Measurements from ENCODE around the gene CELF4.

Gene CELF4

DNA sequence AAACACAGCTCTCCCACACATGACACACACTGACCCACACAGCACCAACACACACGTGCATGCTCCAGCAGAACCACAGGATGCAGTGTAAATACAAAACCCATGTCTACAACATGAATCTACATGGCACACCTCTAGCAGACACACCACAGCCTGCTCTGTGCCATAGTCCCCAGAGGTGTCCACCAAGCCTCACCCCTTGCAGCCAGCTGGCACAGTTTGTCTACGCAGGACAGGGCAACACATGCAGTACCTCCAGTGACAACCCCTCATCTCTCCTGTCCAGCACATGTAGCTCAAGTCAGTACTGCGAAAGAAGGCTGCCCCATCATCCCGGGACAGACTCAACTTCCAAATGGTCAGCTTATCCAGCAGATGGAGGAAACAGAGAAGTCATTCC lies 18.9 kb downstream of the CELF4 start:
- no peak for DNase-seq (ENCODE audit: low read depth in 2 of 2)

DNA sequence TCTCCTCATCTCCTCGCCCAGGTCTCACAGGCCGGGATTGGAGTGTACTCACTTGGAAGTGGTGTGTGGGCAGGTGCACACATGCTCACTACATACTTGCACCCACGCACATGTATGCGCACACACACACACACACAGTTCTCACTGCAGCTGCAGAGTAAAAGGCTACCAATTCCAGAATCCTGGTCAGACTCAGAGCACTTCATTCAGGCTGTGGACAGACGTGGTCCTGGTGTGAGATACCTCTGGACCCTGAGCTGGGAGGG lies 19.4 kb downstream of the CELF4 start:
- no peak for DNase-seq (ENCODE audit: low read depth in 2 of 2)

DNA sequence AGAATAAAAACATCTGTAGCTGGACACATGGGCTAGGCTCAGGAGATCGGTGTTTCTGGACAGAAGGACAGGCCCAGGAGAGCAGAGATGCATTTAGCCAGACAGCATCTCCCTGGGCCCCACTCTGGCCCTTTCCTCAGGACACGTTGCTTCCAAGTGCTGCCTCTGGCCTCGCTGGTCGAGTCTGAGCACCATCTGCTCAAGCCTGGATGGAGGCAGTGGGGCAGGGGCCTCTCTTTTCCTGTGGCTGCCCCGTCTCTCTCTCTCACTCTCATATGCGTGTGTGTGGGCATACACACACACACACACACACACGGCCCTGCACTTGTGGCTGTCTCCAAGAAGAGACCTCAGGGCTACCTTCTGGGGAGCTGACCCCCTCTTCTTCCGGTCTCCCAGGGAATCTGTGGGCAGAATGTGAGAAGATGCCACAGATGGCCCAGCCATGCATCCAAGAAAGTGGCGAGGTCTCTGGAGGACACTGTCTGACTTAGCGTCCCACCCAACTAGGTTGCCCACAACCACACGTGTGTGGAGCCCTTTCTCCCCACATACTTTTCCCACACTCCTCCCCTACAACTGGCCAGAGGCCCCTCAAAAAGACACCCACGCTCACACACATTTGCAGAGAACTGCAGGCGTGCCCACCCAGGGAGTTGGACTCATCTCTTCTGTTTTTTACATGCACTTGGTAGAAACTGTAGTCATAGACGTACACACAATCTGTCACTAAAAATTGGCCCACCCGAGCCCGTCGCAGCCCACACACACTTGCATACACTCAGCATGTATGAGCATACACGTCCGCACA lies 19.9 kb downstream of the CELF4 start:
- no peak for DNase-seq (ENCODE audit: low read depth in 2 of 2)

DNA sequence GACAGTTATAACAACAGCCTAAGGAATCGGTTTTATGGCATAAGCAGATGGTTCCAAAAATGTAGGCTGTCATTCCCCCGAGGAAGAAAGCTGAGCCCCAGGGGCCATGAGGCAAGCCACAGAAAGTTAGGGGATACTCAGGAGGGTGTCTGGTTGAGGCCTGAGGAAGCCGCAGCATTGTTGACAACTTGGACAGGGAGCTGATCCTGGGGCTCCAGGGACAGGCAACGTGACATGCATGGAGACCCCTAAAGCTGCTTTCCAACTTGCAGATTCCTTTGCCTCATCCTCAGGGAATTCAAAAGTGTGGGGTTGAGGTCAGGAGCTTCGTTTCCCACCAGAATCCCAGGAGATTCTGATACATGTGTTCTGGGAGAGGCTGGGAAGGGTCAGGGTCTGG lies 20.9 kb downstream of the CELF4 start:
- DNase-seq (ENCODE audit: low read depth in 2 of 2): no peak

DNA sequence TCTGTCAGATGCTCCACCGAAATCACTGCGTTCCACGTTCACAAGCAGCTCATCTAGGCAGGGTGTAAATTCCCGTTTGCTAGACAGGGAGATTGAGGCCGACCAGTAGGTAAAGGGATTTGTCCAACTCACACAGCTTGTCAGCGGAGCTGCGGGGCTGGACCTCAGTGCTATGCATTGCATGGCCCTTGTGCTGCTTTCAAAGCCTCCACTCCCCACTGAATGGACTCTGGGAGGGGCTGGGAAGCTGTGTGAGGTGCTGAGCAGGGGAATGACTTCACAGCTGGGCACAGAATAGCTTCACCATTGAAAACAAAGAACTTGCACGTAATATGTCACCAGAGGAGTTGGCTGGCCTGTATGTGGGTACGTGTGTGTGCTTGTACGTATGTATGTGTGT lies 21.4 kb downstream of the CELF4 start:
- DNase-seq (ENCODE audit: low read depth in 2 of 2): no peak

DNA sequence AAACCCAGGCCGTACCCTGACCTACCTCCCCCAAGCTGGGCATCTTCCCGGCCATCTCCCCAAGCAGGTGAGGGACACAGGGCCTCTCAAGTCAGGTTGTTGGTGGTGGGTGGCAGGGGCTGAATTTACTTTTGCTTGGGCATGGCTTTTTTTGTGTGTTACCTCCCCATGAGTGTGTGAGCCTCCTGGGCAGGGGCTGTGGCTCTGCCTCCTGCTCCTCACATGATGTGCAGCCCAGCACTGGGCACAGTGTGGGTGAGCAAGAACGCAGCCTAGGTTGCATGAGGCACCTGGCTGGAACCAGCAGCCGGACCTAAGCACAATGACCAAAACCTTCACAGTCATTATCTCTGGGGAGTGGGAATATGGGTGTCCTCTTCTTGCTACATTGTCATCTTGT lies 22.3 kb downstream of the CELF4 start:
- no peak for DNase-seq (ENCODE audit: low read depth in 2 of 2)

DNA sequence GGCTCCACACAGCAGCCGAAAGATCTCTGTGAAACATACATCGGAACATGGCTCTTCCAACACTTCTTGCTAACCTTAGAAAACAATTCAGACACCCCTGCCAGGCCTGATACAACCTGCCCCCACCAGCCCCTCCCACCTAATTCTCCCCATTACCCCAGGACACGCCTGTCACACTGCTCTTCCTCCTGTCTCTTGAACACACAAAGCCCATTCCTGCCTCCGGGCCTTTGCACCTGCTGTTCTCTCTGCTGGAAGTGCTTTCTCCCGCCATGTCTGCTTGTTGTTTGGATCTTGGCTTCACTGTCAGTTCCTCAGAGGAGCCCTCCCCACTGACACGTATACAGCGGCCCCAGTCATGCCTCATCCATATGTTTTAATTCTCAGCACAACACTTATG lies 24.1 kb downstream of the CELF4 start:
- DNase-seq (ENCODE audit: low read depth in 2 of 2): no peak

DNA sequence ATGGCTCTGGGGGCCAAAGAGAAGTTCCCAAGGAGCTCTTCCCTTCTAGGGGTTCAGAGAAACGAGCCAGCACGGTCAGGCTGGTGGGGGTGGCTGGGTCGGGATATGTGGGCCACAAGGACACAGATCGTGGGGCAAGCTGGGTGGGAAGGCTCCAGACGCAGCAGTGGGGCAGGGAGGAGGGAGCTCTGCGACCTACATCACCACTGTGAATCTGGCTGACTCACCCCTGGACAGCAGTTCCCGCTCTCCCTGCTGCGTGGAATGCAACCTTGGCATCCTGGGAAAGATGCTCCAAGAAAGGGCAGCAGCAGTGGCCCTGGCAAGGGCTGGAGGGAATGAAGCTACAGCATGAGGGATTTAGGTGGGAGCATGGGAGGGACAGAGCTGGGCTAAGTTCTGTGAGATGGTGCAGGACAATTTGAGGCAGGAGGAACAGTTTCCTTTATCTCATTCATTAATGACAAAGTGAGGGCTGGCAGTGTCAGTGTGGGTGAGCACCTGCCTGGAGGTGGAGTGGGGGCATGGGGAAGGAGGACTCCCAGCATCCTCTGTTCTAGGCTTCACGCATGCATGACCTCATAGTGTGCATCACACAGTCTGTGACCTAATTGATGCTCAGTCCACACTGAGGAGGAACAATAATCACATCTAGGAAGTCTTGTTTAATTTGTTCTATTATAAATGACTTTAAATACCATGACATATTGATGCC lies 25.0 kb downstream of the CELF4 start:
- no peak for DNase-seq (ENCODE audit: low read depth in 2 of 2)

DNA sequence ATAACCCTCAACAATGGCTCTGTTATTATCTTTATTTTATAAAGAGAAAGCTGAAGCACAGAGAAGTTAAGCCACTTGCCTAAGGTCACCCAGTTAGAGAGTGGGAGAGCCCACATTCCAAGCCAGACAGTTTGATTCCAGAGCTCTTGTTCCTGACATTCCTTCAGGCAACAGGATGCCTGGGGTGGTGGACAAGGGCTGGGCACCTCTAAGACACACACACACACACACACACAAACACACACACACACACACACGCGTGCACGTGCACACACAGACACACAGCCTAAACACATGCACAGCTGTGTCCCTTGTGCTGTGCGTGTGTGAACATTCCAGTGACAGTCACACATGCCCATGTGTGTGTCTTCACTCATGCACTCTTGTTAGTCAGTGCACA lies 26.4 kb downstream of the CELF4 start:
- DNase-seq (ENCODE audit: low read depth in 2 of 2): no peak

DNA sequence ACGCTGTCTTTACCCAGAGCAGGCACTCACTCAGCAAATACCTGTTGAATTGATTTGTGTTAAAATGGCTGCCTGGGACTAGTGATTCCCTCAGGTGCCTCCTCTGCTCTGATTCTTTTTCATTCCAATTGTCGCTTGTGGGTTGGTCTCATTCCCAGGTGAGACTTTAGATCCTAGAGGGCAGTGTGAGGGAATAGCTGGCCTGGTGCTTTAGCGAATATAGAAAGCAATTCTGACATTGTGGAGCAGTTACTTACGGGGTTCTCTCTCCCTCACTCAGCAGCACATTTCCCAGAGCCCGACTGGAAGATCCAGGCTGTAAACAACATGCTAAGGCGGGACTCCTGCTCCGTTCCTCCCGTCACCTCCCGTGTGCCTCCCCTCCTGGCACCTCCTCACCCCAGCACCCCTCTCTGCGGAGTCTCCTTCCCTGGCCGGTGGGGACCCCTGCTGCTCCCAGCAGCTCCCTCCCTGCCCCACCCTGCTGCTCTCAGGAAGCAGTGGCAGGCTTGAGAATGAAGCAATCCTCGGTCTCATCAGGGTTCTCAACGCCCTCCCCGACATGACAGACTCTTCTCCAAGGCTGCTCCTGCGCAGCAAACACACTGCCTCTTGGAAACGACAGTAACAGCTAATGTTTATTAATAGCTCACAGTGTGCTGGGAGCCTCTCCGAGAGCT lies 26.9 kb downstream of the CELF4 start:
- DNase-seq (ENCODE audit: low read depth in 2 of 2): no peak

DNA sequence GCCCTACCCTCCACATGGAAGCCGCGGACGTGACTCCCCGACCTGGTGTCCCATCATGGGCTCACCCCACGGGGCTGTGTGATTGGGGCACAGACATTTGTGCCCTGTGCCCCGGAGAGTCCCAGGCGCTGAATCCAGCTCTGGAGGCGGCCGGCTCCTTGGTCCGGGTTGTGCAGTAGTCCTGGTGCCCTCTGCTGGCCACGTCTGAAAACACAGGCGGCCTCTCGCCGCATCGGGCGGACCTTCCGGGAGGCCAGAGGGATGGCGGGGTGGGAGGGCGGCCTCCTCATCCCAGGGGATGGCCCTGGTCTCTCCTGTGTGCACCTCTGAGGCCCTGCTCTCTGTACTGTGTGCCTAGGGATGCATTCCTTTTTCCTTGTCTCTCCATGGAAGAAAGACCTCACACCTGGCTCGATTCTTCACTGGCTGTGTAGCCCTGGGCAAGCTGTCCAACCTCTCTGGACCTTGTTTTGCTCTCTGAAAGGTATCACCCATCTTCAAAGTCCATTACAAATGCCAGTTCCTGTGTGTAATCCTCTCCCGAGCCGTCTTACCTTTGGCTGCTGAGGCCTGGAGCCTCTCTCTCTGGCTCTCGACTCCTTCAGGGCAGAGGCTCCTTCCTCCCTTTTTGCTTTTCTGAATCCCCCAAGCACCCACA lies 27.6 kb downstream of the CELF4 start:
- DNase-seq (ENCODE audit: low read depth in 2 of 2): no peak

DNA sequence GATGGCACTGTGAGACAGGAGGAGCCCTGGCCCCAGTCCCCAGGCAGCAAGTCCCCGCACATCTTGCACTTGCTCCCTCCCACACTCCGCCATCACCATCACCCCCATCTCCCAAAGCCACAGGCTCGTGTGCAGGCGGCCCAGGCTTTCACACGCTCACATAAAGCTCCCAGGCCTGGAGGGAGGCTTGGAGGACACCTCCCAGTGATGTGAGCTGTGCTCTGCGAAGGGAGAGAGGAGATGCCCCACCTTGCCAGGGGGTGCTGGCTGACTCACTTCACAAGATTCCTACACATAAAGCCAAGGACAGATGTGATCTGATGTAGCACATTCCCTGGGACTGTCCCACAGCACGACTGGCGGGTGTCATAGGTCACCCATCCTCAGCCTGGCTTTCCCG lies 28.9 kb downstream of the CELF4 start:
- DNase-seq (ENCODE audit: low read depth in 2 of 2): no peak

DNA sequence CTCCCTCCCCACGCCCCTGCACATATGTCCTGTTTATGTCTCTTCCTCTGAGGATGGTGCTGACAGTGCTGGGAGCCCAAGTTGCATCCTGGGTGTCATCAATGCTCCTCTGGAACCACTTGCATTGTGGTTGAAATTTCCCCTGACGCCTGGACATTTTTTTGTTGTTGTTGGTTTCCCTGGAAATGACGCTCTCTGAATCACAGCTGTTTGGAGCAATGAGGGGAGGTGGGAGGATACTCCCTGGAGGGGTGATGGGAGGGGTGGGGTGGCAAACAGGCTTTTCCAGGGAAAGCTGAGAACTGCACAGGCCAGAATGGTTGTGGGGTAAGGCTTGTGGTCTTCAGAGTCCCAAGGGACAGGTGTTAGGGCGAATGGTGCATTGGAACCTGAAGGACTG lies 29.6 kb downstream of the CELF4 start:
- no peak for DNase-seq (ENCODE audit: low read depth in 2 of 2)

DNA sequence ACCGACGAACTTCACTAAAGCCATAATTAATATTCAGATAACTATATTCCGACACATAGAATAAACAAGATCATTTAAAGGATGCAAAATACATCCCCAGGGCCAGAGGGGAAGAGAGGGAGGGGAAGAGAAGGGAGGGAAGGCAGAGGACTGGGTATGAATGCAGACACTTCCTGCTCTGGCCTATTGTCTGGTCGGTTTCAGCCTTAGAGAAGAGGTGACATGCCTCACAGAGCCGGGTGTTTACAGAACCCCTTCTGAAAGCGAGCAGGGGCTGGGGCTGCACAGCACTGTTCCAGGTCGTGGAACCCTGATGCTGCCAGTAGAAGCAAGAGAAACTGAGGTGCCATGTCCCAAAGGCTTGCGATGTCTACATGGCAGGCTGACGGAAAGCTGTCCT lies 31.0 kb downstream of the CELF4 start:
- no peak for DNase-seq (ENCODE audit: low read depth in 2 of 2)

DNA sequence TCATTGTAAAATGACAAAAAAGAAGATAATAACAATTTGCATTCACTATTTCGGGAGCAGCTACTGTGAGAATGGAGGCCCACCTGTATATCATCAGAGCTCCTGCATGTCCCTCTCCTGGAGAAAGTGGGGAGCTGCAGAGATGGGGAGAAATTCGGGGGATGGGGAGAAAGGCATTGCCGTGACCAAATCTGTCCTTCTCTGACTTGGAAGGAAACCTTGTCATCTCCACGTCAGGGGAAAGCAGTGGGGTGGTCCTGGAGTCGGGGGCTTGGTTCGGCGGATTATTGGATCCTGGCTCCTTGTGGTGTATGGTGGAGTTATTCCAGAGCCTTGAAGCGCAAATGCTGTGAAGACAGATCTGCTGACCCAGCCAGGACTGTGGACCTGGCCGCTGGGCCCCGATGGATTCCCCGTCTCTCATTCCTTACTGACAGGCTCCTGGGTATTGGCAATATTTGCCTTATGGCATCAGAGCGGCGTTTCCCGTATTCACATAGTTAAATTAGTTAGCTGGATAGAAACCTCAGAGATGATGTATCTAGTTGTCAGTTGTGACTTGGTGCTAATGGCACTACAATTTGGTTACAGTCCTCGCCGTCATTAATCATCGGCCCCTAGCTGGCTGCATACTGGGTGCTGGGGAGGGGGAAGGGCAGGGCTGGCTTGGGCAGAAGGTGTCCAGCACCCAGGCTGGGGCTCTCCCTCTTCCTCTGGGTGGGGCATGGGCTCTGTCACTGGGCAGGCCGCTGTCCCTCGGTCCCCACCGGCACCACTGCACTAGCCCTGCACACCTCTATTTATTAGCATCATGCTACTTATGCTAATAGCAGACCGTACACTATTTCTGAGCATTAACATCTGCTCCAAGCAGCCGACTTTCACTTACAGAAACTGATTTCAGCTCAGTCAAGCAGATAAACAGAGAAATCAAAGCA lies 31.7 kb downstream of the CELF4 start:
- no peak for DNase-seq (ENCODE audit: low read depth in 2 of 2)

DNA sequence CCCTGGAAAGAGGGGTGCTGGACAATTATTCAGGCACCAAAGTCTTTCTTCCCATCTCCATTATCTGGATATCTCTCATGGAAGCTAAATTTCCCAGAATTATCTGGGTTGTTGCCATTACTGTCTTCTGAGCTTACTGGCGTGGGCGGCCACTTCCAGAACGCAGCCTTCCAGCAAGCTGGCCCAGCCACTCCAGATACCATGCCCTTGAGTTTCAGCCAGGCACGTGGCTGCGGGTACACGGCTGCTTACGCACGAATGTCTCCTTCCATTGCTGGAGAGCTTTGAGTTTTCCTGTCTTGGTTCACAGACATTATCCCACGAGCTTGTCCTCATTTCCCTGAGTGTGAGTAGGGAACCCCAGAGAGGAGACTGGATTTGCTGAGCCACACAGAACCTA lies 32.7 kb downstream of the CELF4 start:
- DNase-seq (ENCODE audit: low read depth in 2 of 2): no peak

DNA sequence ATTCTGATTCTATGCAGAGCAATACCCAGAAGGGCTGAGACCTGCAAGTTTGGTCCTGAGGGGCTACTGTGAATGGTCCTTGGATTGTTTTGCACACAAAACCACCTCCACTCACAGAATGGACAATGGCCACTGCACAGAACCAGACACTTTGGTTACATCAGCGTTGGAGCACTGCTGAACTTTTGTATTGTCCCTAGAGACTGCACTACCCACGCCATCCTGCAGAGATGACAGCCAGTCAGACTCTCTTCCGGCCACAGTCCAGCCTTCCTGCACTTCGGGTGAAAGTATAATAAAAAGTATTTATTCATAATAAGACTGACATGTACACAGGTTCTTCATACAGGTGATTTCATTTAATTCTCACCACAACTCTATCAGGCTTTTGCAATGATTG lies 35.7 kb downstream of the CELF4 start:
- no peak for DNase-seq (ENCODE audit: low read depth in 2 of 2)

DNA sequence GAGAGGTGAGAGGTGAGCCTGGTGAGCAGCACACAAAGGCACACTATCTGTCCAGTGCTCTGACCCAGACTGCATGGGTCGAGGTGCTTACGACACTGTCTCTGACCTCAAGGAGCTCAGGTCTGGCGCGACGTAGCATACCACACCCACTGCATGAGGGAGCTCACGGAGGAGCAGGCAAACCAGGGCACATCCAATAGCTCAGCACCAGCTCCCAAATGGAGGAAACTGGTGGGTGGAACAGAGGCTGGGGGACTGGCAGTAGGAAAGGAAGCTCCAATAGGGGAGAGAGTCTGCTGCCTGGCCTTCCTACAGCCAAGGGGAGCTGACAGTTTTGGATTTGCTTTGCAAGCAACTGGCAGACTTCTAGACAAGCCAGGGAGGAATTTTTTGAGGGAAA lies 36.3 kb downstream of the CELF4 start:
- DNase-seq (ENCODE audit: low read depth in 2 of 2): no peak

DNA sequence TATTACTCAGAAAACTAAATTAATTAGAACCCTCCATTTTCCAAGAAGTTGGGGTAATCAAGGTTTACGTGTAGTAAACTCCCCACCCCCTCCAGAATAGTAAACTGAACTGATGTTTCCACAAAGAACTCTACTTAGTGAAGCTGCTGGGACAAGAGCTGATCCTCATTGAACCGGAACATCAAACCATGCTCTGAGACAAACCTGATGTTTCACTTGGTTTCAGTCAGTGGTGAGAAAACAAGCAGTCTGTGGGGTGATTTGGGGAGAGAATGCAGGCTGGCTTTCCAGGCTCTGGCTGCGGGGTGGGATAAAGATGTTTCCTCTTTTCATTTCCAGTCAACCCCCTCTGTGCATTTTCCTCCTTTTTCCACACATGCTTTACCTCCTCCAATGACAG lies 38.2 kb downstream of the CELF4 start:
- DNase-seq (ENCODE audit: low read depth in 2 of 2): no peak

DNA sequence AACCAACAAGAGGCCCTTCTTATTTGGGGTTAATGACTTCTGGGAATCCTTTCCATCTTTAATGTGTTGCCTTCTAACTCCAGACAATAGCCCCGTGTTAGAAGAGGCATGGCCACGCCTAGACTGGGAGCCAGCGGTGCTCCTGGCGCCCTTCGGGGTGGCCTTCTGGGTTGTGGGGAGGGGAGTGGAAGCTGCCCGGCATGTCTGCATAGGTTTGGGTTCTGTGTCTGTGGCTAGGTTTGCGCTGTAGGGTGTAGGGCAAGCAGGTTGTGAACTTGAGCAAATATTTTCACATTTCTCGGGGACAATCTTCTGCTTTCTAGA lies 40.4 kb downstream of the CELF4 start:
- DNase-seq (ENCODE audit: low read depth in 2 of 2): no peak

DNA sequence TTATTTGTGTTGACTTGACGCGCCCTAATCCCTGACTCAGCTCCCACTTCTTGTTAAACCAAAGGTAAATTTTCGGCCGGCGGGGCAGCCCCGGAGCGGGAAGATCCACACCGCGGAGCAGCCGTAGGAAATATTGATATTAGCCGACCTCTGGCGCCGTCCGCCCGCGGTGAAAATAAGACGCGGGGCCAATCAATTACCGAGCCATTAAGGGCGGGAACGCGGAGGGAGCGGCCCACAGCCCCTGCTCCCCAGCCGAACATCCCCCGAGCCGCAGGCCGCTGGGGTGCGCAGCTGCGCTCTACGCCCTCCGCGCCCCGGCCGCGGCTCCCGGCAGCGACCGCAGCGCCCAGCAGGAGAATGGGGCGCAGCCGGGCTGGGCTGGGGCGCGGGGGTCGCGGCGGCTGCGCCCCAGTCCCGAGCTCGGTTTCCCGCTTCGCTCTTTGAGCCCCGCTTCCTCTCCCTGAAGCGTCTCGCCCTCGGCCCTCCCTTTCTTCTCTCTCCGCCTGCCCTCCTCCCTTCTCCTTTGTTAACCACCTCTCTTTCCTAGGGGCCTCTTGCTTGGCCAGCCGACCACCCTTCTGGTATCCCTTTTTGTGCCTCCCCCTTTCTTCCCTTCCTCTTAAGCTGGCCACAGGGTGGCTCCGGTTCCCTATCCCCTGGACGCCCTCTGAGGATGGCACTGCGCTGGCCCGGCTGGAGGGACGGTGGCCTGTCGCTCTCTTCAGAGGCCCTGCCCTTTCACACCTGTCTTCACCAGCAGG lies 40.9 kb downstream of the CELF4 start:
- no peak for DNase-seq (ENCODE audit: low read depth in 2 of 2)
